Stimulated activated CD4-positive, alpha-beta T cell treated with anti-CD3 and anti-CD28 coated beads, Interleukin-4, amount 100 ng/mL, for 1 hour (primary cell): ENCODE results near the gene DLX2.
"Not testable (repeated sequence)": the region's sequence is repeated elsewhere in the genome, so short reads cannot be mapped to it uniquely, and the experiment has no call there.

Experiments
- DNase-seq: peaks from one replicate; pipeline ENCODE4 v3.0.0-alpha.2; 2020

The DLX2 gene

DNA sequence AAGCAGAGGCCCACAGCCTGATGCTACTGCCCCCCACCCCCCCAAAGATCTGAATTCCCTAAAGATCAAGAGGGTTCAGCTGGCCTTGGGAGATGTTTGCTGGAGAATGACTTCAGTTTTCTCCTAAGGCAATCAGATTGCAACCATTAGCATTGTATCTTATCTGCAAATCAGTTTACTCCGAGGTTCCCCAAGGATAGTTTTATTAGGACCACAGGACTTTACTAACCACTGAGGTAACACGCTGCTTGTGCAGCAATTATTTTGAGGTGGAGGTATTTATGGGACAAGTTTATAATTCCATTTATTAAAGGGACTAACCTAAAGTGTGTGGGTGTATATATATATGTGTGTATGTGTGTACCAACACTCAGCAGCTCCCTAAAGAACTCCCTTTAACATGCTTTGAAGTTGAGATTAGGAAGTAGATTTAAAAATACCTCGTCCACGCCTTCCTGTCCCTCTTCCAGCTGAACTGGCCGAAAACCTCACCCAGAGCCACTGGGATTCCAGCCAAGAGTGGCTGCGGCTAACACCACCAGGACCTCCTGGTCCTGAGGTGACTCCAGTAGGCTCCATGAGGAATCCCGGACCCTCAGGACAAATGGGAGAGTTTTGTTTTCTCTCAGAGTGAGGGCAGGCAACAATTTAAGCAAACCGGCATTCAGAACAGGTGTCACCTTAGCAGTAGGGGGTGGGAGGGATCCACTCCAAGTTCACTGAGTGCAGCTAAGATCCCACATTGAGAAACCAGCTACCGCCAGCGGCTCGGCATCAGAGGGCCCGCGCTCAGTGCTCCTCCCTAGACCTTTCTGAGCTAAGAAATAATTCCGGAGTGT lies 20.4 kb downstream of the DLX2 start:
- DNase-seq, result no peak

DNA sequence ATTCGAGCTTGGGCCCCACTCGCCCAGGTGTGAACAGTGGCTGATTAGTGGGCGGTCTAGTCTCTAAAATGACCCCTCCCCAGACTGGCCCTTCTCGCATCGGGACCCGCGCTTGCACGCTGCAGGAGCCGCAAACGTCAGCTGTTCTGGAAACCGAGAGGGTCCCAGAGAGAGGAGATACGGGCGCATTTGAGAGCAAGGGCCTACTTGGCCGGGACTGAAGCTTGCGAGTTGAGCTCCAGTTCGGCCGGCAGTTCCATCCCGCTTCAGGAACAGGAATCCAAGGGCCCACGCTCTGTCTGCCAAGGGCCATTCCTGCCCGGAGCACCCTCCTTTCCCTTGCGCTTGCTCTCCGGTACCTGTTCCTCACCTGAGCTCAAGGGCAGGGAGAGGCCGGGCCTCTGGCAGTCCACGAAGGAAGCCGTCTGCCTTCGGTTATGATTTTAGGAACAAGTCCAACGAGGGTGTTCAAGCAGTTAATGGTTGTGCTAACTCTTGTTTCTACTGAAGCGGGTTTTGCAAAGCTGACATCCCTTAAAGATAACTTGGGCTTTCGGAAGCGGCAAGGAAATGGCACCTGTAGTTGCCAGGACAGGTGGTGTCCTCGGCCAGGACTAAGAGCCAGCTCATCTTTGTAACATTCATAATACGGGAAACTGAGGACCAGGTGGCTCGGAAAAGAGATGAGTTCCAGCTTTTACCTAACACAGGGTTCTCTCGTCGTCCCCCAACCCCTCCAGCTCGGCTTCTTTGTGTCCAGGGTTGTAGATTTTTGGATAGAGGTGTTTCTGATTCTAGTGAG lies 21.3 kb downstream of the DLX2 start:
- DNase-seq, result no peak

DNA sequence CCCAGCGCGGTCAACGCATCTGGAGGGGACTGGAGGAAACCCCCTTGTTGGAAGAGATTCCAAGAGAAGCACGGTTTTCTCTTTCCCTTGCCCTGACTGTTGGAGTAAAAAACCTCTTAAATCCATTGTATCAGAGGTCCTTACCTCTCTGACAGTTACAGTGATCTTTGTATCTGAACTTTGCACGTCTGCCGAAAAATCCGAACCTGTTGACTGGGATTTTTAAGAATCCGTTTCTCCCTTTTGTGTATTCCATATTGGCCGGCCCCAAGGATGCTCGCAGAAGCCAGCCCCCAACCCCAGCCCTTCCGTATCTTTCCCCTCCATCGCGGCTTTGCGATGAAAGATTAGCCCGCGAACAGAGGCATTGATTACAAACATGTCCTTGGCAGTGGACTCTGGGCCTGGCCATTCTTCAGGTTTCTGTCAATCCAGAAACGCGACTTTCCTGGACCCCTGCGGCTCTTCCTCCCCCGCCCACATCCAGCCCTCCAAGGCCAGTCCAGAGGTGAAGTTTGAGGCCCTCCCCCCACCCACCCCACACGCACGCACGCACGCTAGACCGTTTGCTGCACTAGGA lies 22.0 kb downstream of the DLX2 start:
- DNase-seq, result no peak

DNA sequence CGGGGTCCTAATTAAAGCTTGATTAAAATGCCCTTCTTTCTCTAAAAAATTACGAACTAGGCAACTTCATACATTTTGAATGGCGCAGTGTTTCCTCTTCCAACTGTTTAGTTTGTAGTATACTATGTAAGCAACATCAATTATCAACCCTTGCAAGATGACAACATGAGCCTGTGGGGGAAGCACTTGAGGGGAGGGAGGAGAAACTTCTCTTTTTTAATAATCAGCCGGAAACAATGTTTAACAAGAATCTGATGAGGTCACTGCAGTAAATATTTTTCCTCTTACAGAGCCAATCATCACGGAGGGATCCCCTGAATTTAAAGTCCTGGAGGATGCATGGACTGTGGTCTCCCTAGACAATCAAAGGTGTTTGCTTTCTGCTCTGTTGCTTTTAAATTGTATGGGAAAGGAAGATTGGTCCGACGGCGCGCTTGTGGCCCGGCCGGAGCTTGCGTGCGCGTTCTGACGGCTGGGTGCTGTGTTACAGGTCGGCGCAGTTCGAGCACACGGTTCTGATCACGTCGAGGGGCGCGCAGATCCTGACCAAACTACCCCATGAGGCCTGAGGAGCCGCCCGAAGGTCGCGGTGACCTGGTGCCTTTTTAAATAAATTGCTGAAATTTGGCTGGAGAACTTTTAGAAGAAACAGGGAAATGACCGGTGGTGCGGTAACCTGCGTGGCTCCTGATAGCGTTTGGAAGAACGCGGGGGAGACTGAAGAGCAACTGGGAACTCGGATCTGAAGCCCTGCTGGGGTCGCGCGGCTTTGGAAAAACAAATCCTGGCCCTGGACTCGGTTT lies 22.7 kb downstream of the DLX2 start:
- no peak for DNase-seq

DNA sequence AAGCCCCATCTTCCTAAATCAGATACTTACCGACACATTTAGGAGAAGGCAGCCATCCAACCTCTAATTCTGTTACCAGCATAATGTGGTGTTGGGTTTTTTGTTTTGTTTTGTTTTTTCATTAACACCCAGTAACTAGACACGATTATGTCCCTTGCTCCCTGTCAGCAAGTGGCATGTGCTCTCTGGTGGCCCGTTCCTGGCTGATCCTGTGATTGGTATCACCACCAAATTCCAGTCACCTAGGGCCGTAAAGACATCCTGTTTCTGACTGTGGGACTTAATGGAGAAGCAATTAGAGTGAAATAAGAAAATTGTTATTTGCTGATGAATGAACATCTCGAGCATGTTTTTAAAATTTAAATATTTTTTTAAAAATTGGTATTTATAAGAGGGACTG lies 23.3 kb downstream of the DLX2 start:
- DNase-seq, result no peak

DNA sequence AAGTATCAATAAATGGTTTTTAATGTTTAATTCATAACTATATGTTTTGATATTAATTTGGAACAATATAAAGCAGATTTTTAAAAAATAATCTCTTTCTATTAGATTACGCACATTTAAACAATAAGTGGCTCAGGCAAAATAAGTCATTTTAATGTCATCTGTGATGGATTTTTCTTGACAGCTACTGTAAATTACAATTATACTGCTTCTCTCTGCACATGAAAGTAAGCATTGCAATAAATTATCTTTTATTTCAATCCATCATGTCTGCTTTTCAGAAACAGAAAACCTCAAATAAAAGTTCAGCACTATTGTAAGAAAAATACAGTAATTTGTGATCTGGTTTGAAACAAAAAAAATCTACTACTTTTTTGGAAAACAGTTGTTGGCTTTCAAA lies 28.4 kb downstream of the DLX2 start:
- no peak for DNase-seq

DNA sequence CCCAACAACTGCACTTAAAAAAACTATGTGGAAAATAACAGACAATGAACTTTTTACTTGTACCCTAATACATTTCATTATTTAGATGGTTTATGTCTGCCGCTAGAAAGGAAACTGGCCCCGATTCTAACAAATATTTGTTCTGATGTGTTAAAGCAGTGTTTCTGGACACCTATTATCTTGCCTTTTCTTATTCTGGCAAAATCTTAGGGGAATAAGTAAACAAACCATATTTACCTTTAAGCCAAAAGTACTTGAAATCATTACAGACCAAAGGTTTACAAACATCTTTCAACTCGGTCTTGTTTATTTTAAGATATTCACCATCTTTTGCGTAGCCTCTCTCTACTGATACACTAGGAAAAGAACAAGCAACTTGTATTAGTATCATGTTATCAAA lies 29.2 kb downstream of the DLX2 start:
- no peak for DNase-seq

DNA sequence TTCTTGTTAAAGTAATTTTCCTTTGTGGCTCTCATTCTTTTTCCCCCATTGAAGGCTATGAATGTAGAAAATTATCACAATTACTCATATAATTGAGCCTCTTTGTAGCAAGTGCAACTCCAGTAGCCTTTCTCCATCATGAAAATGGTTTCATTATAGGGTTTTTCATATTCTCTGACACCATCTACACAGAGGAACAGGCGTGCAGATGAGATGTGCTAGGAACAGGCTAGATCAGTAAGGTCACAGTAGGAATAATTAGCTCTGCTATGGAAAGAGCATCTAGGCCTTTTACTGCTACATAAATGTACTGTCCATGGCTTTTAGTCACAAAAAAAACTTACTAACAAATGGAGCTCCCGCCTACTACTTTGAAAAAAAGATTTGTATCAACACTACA lies 30.0 kb downstream of the DLX2 start:
- no peak for DNase-seq

DNA sequence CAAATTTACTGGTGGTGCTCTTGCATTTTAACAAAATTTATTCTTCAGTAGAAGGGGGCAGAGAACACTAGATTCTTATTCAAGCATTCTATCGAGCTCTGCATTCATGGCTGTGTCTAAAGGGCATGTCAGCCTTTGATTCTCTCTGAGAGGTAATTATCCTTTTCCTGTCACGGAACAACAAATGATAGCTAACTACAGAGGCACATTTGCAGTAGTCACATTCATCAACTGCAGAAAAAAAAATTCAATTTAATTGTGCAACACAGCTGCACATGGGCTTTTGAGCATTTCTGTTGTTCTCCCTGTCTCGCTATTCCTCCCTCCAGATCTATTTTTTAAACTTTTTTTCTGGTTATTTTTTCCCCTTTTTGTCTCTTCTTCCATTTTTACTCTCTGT lies 30.4 kb downstream of the DLX2 start:
- no peak for DNase-seq

DNA sequence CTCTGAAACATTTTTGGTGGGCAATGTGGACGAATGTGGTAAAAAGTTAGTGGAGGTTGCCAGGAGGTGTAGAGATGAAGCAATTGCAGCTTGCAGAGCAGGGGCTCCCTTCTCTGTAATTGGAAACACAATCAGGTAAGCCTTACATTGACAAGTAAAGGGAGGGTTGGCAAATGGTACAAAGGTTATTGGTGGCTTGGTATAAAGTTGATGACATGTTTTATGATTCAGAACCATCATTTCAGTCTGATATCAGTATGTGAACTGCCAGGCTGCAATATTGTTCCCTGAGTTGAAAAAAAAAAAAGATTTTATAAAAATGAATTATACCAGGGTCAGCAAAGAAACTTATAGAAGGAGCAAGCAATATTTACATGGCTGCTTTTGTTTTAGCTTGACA lies 31.8 kb downstream of the DLX2 start:
- DNase-seq, result no peak

DNA sequence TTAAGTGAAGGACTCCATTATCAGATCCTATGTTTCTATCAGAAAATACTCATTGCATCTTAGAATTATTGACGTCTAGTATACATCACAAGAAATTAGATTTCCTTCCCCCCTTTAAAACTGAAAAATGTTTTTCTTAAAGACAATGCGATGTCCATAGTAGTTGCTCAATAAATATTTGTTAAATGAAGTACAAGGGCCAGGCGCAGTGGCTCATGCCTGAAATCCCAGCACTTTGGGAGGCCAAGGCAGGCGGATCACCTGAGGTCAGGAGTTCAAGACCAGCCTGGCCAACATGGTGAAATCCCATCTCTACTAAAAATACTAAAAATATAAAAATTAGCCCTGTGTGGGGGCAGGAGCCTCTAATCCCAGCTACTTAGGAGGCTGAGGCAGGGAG lies 34.8 kb downstream of the DLX2 start:
- not testable (repeated sequence) for DNase-seq

DNA sequence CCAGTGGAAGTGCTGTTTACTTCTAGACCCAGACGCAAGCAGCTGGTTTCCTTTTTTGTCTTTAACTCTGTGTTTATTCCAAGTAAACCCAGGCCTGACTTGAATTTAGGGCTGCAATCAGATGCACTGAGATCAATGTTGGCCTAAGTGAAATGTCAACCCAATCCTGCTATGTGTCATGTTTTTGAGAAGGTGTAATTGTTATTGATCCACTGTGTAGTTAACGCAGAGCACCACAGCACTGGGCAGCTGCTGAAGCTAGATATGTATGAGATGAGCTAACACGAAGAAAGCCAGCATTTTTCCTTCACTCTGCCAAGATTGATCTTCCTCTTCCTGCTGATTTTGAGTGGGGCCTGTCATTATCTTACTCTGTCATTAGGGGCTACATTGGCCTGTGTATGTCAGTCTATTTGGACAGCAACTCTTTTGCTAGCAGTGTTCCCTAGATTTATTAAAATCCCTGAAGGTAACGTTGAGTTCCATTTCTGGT lies 36.3 kb downstream of the DLX2 start:
- DNase-seq, result no peak

DNA sequence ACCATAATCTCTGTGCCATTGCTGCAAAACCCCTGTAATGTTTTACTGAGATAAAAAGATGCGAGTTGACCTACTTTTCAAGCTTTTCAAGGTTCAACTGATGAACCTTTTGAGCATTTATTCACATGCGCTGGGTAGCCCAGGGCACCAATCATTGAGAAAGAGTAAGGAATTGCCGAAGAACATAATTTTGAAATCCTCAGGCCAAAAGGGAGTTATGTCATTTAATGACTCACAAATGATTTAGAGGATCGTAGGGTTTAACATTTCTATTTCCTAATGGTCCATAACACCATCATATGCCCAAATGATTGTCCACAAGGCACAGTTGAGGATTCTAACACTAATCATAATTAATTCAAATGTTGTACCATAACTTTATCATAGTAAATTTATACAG lies 37.6 kb downstream of the DLX2 start:
- DNase-seq, result no peak

DNA sequence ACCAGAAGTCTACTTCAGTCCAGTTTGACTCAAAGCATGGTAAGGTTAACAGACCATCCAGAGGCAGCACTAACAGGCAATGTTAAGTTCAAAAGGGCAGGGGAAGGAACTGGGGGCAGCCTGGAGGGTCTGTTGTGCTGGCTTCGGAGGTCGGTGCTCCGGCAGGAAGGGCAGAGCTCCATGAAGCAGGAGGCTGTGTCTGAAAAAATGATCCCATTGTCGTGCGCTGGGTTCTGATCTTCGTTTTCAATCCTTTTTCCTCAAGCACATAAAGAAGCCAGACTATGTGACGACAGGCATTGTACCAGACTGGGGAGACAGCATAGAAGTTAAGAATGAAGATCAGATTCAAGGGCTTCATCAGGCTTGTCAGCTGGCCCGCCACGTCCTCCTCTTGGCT lies 39.3 kb downstream of the DLX2 start:
- no peak for DNase-seq

DNA sequence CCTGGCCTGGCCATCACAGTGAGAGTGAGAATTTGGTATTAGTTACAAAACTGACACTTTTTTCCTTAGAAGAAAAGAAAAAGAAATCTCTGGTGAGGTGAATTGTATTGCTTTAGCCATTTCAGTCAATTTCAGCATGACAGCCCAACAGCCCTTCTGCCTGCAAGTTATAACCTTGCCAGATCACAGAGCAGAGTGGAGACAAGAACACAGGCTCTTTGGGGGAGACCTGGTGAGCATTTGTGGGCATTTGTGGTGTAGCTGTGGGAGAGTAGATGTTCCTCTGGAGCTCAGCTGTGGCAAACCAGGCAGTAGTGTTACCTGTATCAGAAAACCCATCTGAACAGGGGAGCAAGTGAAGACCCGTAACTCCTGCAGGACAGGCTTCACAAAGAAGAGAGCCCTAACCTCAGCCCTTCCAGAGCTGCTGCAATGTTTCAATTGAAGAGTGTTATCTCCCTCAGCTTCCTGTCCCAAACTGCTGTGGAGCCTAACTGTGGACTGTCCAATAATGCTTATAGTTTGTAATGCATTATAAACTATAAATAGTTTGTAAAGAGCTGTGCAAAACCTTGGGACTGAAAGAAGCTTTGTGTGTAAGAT lies 40.2 kb downstream of the DLX2 start:
- no peak for DNase-seq

DNA sequence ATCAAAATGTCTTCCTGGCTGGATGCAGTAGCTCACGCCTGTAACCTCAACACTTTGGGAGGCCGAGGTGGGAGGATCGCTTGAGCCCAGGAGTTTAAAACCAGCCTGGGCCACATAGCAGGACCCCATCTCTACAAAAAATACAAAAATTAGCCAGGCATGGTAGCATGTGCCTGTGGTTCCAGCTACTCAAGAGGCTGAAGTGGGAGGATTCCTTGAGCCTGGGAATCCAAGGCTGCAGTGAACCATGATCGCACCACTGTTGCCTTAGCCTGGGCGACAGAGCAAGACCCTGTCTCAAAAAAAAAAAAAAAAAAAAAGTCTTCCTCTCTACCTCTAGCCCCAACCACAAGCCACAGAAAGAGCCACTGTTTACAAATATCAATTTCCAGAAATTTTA lies 42.6 kb downstream of the DLX2 start:
- not testable (repeated sequence) for DNase-seq

DNA sequence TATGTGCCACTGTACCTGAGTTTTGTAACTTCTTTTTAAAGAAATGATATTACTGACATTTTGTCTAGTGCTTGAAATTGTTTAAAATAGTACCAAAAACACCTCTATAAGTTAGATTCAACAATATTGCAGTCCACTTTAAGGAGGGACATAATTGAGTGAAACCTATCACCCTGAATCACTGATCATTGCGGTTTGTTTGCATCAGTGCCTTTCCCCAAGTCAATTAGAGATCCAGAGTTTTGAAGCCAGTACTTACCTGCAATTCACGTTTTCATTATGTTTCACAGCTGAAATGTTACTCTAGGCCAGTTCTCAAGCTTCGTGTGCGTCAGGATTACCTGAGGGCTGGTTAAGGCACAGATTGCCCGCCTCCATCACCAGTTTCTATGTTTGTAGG lies 44.0 kb downstream of the DLX2 start:
- no peak for DNase-seq

DNA sequence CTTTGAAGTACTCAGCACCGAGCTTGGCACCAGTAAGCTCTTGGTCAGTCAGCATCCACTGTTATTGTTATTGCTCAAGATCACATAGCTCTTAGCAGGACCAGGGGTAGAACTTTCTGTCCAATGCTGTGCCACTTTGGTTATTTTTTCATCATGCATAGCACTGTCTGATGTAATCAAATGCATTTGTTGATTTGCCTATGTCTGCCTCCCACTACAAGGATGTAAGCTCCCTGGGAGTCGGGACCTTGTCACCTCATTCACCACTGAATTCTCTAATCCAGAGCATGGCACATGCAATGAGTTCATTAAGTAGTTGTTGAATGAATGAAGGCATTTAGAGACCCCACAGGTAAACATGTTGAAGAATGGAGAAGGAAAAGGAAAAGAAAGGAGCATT lies 46.4 kb downstream of the DLX2 start:
- DNase-seq, result no peak

DNA sequence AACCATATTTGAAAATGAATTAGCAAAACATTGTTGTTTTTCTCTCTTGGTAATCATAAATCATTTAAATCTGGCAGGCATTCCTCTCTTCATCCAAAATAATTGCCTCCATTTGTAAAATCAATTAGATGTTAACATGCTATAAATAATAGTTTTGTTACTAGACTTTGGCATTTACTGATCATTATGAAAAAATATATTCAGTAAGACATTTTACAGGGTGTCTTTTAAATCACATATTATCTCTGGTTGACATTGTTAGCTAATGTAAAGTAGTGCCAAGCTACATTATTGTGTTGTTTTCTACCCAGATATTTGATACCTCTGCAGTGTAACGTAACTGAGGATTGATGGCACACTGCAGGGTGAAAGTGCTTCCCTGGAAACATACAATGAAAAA lies 49.2 kb downstream of the DLX2 start:
- no peak for DNase-seq

DNA sequence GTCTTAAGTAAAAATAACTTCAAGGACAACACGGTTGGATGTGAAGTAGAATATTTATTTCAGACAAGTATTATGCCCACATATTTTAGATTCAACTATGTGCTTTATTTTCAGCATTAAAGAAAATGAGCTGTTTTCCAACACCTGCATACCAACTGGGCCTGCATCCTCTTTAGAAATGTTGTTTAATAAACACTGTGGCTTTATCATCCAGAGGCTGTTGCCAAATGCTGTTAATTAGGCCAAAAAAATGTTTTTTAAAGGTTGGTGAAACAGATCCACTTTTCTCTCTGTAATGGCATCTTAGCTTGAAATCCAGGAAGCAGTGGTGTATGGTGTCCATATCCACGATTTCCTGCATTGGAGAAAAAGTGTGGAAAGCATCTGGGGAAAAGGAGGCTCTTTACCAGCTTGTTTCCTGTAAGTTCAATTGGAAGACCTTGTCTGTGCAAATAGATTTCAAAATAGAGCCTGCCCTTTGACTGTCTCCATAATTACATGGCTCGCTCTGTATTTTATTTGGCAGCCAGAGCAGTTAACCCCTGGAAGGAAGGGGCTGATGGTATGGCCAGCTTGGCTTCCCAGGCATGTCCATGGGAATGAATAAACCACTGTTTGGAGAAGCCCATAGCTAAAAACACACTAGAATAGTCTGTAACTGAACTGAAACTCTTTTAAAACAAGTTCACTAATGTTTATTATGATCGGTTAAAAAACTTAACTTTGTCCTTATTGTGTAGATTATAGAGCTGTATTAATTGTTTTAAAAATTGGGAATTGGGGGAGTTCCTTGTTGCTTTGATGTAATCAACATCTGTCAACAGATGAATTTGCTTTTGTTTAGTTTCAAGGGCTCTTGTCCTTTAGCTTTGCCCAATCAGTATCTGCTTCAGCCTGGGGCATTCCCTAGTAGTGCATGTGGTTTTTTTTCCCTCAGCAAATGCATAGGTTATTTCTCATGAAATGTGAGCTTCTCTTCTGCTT lies 50.4 kb downstream of the DLX2 start:
- no peak for DNase-seq

DNA sequence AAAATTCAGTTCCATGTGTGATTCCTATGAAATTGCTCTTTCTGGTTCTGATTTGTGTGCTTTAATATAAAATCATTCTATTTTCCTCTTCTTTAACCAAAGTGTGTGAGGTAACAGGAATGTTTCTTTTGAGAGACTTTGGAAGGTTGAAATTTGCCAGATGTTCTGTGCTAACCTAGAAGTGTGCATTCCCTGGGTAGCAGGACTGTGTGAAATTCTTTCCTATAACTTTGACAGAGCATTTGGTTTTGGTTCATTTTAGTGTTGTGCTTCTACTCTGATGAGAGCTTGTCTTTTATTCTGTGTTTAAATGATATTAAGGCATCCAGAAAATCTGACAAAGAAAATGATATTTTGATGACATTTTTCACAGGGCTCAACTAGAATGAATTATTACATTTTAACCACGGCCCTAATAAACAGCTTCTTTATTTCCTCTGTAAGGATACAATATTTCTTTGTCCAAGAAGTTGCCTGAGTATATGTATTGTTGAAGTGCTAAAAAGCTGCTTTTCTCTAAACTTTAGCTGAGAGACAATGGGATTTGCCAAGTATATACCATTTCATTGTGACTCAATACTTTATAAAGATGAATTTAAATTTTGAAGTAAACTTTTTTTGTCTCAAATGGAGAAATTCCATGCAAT lies 52.1 kb downstream of the DLX2 start:
- no peak for DNase-seq
